HL-60 (cell line): ENCODE measurements around the gene GHRH.
A peak's percentile ranks its signal among the peaks of the same experiment; 100 is the strongest.

ENCODE experiments used
- DNase-seq, 2 experiments: peaks; one replicate each; pipeline ENCODE4 v3.0.0-alpha.2; 2010 to 2020; ENCODE audit warnings: low read depth in 1 of 2, low spot score in 1 of 2
- H3K27ac ChIP-seq: fragments of 250-450 bp; sonication (Bioruptor Pico); replicated peaks from 2 replicates; pipeline ENCODE4 v1.5.1; 2020; ENCODE audit warnings: mild to moderate bottlenecking, moderate library complexity
- H3K27me3 ChIP-seq: fragments of 250-450 bp; sonication (Bioruptor Pico); 2 replicates; pipeline ENCODE4 v1.5.1; 2021; ENCODE audit warnings: mild to moderate bottlenecking, moderate library complexity; ENCODE audit not compliant: insufficient read depth, poor library complexity, severe bottlenecking
- H3K4me3 ChIP-seq: replicated peaks from 2 replicates; pipeline ENCODE4 v1.5.1; 2011; ENCODE audit warnings: mild to moderate bottlenecking, control low read depth, low read length; ENCODE audit not compliant: insufficient read depth
- GABPA ChIP-seq: IDR thresholded peaks from 2 replicates; pipeline ENCODE4 v1.6.1; 2012; ENCODE audit warnings: low read depth
- POLR2AphosphoS5 ChIP-seq: IDR thresholded peaks from 2 replicates; pipeline ENCODE4 v1.6.1; 2012; ENCODE audit warnings: low read depth
- SPI1 ChIP-seq: IDR thresholded peaks from 2 replicates; pipeline ENCODE4 v1.6.1; 2012; ENCODE audit warnings: low read depth, mild to moderate bottlenecking, borderline replicate concordance
- TF ChIP-seq, protein P1 (sequence below): IDR thresholded peaks from 2 replicates; pipeline ENCODE4 v1.6.1; 2012; ENCODE audit warnings: low read depth; ENCODE audit not compliant: insufficient replicate concordance
- TF ChIP-seq, protein P2 (sequence below): IDR thresholded peaks from one replicate; pipeline ENCODE4 v1.5.1; 2011; ENCODE audit warnings: low read length, control low read depth, inconsistent platforms; ENCODE audit not compliant: insufficient read depth

GHRH gene

DNA sequence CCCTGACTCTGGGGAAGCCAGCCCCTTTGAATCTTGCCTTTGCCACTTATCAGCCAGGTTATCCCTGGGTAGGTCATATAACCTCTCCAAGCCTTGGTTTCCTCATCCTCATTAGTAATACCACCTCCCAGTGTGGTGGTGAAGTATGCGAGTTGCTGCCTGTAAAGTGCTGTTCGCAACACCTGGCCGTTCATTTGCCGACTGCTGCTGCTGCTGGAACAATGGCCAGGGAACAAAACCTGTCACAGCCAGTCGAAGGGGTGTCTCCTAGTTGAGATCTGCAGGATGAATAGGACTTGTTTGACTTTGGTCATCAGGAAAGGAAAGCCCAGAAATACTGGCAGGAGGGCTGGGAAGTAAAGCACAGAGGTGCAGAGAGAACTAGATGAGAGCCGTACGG is 34.0 kb upstream of the GHRH start:
- DNase-seq, result no peak
- TF ChIP-seq, protein P1, sequence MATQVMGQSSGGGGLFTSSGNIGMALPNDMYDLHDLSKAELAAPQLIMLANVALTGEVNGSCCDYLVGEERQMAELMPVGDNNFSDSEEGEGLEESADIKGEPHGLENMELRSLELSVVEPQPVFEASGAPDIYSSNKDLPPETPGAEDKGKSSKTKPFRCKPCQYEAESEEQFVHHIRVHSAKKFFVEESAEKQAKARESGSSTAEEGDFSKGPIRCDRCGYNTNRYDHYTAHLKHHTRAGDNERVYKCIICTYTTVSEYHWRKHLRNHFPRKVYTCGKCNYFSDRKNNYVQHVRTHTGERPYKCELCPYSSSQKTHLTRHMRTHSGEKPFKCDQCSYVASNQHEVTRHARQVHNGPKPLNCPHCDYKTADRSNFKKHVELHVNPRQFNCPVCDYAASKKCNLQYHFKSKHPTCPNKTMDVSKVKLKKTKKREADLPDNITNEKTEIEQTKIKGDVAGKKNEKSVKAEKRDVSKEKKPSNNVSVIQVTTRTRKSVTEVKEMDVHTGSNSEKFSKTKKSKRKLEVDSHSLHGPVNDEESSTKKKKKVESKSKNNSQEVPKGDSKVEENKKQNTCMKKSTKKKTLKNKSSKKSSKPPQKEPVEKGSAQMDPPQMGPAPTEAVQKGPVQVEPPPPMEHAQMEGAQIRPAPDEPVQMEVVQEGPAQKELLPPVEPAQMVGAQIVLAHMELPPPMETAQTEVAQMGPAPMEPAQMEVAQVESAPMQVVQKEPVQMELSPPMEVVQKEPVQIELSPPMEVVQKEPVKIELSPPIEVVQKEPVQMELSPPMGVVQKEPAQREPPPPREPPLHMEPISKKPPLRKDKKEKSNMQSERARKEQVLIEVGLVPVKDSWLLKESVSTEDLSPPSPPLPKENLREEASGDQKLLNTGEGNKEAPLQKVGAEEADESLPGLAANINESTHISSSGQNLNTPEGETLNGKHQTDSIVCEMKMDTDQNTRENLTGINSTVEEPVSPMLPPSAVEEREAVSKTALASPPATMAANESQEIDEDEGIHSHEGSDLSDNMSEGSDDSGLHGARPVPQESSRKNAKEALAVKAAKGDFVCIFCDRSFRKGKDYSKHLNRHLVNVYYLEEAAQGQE, result no peak
- TF ChIP-seq, protein P2, sequence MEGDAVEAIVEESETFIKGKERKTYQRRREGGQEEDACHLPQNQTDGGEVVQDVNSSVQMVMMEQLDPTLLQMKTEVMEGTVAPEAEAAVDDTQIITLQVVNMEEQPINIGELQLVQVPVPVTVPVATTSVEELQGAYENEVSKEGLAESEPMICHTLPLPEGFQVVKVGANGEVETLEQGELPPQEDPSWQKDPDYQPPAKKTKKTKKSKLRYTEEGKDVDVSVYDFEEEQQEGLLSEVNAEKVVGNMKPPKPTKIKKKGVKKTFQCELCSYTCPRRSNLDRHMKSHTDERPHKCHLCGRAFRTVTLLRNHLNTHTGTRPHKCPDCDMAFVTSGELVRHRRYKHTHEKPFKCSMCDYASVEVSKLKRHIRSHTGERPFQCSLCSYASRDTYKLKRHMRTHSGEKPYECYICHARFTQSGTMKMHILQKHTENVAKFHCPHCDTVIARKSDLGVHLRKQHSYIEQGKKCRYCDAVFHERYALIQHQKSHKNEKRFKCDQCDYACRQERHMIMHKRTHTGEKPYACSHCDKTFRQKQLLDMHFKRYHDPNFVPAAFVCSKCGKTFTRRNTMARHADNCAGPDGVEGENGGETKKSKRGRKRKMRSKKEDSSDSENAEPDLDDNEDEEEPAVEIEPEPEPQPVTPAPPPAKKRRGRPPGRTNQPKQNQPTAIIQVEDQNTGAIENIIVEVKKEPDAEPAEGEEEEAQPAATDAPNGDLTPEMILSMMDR, result no peak
- no peak for TF ChIP-seq GABPA
- TF ChIP-seq POLR2AphosphoS5, result no peak
- no peak overlapping the region for H3K27ac ChIP-seq
- no peaks in the 10 kb centered on the region for H3K27me3 ChIP-seq
- H3K4me3 ChIP-seq, result no peak overlapping the region

DNA sequence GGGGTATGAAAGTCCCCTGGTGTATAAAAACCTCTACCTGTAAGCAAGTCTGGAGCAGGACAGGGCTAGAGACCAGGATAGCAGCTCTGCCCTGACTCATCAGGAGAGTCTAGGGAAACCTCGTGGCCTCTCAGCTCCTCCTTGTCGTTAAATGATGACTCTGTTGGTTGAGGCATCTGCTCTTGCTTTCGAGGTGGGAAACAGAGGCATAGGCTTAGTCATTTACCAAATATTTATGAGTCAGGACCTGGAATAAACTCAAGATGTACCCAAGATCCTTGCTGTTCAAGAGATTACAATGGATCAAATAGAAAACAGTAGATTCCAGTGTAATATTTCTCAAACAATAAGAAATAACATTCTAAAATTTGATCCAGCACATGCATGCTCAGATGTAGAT is 33.4 kb upstream of the GHRH start:
- no peak for DNase-seq
- H3K27me3 ChIP-seq, result no peaks in the 10 kb centered on the region
- no peak overlapping the region; the same call in 1 of the 2 replicates for H3K27ac ChIP-seq
- TF ChIP-seq GABPA (no peak), POLR2AphosphoS5 (no peak), SPI1 (no peak)
- TF ChIP-seq, protein P2, result no peak
- TF ChIP-seq, protein P1, result no peak
- H3K4me3 ChIP-seq, result no peak overlapping the region

DNA sequence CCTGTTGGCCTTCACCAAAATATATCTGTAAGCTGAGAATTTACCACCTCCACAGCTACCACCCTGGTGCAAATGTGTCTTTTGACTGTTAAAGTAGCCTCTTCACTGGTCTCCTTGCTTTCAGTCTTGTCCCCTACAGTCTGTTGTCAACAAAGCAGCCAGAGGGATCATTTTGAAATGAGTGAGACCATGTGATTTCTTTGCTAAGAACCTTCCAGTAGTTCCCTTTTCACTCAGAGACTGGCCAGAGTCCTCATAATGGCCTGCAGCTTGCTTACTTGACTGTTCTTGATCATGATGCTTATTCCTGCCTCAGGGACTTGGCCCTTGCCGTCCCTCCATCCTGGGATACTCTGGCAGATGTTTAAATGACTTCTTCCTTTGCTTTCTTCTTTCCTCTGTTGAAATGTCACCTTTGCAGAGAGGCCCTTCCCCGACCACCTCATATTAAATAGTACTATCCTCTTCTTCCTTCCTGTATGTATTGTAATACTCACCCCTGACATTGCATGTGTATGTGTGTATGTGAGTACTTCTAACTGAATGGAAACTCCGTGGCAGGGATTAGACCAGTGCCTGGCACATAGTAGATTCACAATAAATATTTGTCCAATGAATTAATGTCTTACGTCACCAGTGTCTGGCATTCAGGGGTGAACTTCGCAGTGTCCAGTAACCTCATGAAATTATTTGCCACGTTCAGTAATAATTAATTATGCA is 32.8 kb upstream of the GHRH start:
- peak in 1 of 2 experiments; percentile 58 for DNase-seq
- Histone ChIP-seq H3K4me3 (no peak overlapping the region), H3K27me3 (no peaks in the 10 kb centered on the region), H3K27ac (peak overlapping the region; percentile 35)
- TF ChIP-seq, protein P1, result no peak
- TF ChIP-seq, protein P2, result no peak
- no peak for TF ChIP-seq SPI1
- no peak for TF ChIP-seq POLR2AphosphoS5
- no peak for TF ChIP-seq GABPA
